Activated CD8-positive, alpha-beta memory T cell treated with anti-CD3 and anti-CD28 coated beads, Interleukin-2, amount 50 U/mL, for 1 hour (primary cell): ENCODE data around the gene CDHR3.
"Not testable (repeated sequence)": the region's sequence is repeated elsewhere in the genome, so short reads cannot be mapped to it uniquely, and the experiment has no call there.

Experiments
- DNase-seq: peaks from one replicate; pipeline ENCODE4 v3.0.0-alpha.2; 2020; ENCODE audit errors: extremely low read depth

CDHR3 gene, protein sequence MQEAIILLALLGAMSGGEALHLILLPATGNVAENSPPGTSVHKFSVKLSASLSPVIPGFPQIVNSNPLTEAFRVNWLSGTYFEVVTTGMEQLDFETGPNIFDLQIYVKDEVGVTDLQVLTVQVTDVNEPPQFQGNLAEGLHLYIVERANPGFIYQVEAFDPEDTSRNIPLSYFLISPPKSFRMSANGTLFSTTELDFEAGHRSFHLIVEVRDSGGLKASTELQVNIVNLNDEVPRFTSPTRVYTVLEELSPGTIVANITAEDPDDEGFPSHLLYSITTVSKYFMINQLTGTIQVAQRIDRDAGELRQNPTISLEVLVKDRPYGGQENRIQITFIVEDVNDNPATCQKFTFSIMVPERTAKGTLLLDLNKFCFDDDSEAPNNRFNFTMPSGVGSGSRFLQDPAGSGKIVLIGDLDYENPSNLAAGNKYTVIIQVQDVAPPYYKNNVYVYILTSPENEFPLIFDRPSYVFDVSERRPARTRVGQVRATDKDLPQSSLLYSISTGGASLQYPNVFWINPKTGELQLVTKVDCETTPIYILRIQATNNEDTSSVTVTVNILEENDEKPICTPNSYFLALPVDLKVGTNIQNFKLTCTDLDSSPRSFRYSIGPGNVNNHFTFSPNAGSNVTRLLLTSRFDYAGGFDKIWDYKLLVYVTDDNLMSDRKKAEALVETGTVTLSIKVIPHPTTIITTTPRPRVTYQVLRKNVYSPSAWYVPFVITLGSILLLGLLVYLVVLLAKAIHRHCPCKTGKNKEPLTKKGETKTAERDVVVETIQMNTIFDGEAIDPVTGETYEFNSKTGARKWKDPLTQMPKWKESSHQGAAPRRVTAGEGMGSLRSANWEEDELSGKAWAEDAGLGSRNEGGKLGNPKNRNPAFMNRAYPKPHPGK

DNA sequence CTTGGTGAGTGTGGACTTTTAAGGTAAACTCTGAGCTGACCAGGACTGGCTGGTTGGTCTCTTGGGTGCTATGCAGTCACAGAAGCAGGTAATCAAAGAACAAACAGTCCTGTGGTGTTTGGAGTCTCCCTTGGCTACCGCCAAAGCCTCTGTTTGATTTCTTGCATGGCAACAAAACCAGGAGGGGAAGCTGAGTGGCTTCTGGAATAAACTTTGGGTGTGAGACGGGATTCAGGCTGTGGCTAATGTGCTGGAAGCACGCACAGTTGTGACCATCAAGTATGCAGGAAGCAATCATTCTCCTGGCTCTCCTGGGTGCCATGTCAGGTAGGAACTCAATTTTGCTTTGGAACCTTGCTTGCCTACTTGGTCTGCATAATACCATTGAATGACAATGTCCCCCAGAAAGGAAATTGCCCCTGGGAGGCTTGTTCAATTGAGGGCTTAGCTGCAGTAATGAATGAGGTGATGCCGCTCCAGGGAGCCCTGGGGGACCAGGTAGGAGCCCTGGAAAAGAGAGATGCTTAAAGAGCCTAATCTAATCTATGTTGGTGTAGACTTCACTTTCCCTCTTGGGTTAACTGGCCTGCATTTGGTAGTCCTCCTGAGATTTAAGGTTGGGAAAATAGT lies at the start of gene CDHR3:
Gene CDHR3, plus strand, starts transcription at position 227 of the 630 bp plus-strand sequence. Its CDS starts 55 bp downstream, at position 282.
- no peak for DNase-seq

DNA sequence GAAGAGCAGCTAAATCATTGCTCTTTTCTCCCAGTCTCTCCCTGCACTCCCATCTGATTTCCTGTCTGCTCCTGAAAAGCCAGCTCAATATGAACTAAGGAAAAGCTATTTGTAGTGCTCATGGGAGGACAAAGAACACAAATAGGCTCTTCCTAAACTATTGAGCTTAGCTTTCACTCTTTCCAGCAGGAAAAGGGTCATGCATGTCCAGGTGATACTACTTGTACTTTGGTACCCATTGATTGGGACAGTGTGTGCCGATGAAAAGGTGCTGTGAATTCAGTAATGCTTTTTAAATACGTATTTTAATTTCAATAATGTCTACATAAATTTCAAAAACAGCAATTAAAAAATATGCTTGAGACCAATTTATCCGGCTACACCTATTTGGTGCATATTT lies 49.1 kb upstream of the CDHR3 start:
- no peak for DNase-seq

DNA sequence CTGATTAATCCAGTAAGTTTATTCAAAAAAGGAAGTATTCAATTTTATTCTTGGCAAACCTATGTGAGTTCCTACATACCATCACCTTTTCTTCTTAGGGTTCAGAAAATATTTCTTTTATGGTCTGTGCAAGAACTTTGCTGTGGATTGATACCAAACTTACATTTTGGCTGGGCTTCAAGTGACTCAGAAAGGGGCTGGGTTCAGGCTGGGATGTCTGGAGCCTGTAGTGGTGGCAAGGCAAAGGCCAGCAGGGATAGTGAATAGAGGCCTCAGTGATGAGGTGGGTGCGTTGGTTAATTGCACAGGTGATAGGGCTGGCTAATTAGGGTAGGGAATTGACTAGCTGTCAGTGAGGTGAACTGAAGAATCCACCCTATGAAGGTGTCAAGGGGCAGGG lies 46.5 kb upstream of the CDHR3 start:
- no peak for DNase-seq

DNA sequence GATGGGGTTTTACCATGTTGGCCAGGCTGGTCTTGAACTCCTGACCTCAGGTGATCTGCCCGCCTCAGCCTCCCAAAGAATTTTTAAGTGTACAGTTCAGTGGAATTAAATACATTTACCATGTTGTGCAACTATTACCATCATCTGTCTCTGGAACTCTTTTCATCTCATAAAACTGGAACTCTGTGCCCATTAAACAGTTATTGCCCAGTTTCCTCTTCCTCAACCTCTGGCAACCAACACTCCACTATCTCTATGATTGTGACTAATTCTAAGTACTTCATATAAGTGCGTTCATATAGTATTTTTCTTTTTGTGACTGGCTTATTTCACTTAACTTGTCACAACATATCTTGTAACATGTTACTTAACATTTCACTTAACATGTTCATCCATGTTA lies 45.4 kb upstream of the CDHR3 start:
- DNase-seq: no peak

DNA sequence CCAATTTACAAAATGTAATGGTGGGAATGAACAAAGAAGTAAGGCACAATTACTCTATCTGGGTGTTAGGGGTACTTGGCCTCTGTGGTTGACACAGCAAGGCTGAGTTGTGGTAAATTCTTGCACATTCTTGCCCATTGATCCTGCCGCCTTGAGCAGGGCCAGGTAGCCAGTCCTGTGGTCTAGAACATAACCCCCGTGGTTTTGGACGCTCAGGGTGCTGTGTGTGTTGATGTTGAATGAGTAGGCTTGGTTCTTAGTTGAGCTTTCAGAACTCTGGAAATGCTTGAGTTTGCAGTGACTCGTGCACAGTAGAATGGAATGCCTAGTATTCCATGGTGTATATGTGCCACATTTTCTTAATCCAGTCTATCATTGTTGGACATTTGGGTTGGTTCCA lies 42.3 kb upstream of the CDHR3 start:
- DNase-seq: no peak

DNA sequence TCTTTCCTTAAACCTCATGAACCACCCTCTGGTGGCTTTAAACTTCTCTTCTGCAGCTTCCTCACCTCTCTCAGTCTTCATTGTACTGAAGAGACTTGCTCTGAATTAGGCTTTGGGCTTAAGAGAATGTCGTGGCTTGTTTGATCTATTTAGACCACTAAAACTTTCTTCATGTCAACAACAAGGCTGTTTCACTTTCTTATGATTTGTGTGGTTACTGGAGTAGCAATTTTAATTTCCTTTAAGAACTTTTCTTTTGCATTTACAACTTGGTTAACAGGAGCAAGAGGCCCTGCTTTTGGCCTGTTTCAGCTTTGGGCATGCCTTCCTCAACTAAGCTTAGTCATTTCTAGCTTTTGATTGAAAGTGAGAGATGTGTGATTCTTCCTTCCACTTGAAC lies 38.1 kb upstream of the CDHR3 start:
- no peak for DNase-seq

DNA sequence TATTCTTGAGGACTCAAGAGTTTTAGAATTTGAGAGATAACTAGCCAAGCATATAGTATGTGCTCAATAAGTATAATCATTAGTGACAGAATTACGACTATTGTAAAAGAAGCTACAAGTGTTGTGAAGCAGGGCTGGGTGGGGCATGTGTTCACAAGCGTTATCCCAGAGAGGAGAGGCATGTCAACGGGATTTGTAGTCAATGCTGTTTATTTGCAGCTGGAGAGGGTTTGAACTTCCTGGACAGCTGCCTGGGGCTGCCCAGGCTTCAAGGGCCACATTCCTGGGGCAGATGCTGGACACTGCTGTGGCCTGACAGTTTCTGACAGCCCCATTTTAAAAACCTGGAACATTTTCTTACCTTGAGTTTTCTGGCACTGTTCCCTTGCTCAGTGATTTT lies 36.9 kb upstream of the CDHR3 start:
- DNase-seq: no peak

DNA sequence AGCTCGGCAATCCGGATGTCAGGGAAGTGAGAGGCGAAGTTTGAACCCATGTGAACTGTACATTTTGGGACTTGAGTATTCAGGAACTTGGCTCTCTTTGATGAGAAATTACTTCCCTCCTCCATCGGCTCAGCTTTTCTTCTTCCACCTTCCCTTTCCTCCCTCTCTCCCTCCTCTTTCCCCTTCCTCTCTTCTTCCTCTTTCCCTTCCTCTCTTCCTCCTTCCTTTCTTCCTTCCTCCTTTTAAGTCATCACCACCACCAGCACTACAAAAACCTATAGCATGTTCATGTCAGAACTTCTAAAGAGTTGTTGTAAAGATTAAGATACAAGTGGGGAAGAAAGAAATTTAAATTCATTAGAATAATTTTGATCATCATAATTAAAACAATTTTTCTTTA lies 31.9 kb upstream of the CDHR3 start:
- no peak for DNase-seq

DNA sequence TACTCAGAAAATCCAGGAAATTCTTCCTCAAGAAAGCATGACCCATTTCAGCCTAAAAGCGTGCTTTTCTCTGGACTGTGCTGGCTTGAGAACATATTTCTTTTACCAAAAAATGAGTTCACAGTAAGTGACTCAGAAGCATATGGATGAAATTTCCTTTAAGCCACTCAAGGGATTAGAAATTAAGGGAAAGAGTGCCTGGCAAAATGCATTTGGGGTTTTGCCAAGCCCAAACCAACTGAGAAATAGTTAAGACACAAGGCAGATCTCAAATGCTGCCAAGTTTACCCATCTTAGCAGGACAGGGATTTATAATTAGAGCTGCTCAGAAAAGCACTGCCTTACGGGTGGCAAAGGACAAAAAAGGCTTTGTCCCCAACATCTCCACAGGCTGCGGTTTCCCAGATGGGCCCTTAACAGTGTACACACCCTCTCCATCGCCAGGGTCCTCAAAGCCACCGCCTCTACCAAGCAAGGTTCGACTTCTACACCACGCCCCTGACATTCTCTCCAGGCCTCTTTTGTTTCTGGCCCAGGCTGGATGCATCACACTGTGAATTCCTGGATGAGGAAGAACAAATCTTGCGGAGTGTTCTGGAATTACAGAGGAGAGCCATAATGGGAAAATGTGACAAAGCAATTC lies 30.1 kb upstream of the CDHR3 start:
- DNase-seq: no peak

DNA sequence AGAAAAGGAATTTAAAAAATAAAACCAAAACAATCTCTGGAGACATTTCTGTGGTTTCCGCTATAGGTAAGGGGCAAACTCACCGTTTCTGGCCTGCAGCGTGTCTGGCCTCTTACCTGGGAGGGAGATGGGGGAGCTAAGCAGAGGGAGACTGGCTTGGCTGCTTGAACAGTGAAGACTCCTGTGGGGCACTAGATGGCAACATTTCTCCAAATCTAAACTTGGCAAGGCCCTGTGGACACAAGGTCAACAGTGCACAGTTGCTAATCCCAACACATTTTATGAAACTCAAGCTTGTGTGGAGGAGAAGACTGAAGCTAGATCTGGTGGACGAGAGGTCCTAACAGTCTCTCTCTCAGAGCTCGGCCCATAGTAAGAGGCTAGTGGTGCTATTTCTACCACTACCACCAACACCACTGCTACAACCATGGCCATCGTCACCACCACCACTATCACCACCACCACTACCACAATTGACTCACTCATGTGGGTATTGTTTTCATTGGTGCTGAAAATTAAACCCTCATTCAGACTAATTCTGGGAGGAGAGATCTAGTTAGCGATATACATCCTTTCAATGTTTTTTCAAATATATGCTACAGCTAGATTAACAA lies 28.4 kb upstream of the CDHR3 start:
- no peak for DNase-seq

DNA sequence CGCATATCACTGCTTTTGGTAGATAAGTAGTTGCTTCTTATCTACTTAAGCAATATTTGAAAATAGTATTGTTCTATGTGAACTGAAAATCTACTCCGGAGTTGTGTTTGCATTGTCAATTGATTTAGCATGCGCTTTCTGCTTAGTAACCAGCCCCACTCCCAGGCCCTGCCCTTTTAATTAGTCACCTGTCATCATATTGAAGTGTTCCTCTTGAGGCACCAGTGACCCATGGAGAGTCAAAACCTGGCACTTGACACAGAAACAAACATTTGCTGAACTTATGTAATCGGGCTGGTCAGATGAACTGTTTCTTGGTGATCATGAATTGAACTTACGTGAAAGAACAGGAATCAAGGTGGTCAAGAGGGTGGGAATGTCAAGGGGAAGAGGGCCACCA lies 27.8 kb upstream of the CDHR3 start:
- no peak for DNase-seq

DNA sequence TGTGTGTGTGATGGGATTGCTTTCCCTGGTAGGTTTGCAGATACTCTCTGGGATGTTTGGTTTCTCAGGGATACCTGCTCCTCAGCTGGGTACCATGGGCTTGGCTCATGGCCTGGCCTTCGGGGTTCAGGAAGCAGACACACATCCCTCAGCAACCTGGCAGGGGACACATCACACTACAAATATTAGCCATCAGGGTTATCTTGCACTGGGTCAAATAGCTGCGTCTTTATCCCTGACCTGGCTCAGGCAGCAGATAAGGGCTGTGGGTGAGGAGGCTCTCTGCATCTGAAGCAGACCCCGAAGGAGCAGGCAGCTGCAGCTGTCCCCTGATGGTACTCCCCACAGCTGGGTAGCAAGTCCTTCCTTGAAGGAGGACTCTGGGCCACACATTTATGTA lies 25.7 kb upstream of the CDHR3 start:
- no peak for DNase-seq

DNA sequence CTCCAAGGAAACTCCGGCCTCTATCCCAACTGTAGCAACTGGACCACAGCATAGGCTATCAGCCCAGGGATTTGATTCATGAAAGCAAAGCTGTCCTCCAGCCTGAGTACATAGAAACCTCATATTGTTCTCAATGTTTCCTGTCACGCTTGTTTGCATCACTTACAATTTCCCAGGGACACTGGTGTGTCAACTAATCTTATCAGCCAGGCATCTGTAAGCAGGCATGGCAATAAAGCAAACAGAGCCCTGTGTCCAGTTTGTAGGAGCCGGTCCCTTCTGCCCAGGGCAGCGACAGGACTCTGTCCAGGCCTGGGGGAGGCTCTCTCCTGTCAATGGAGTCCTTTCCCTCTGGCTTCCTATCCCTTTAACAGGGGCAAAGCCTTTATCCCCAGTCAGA lies 23.0 kb upstream of the CDHR3 start:
- no peak for DNase-seq

DNA sequence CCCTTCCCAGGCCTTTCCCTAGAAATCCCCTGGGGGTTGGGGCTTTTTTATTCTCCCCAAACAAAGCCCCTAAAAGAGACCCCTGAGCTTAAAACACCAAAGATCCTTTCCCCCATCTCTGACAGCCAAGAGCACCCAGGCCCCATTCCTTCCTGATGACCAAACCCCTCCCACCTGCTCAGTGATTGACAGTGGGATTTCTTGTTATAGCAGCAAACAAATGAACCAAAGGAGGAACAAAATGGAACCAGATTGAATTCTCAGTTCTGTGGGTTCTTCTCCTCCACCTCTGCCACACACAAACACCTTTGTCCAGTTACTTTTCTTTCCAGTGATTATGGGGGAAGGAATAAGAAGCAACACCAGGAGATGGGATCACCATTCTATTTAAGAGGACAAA lies 21.5 kb upstream of the CDHR3 start:
- no peak for DNase-seq

DNA sequence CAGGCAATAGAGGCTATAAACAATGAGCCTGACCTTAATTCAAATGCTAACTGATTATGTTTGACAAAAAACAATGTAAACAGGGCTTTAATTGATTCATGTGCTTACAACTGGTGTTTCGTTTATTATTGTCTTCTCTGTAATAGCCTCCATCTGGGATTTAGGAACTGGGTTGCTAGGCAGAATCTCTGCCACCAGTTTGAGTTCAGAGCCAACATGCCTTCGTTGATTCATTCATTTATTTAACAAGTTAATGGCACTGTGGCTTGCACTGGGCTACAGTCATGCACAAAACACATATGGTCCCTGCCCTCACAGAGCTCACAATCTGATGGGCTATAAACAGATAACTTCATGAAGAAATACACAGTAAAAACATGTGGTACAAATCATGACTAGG lies 19.6 kb upstream of the CDHR3 start:
- no peak for DNase-seq

DNA sequence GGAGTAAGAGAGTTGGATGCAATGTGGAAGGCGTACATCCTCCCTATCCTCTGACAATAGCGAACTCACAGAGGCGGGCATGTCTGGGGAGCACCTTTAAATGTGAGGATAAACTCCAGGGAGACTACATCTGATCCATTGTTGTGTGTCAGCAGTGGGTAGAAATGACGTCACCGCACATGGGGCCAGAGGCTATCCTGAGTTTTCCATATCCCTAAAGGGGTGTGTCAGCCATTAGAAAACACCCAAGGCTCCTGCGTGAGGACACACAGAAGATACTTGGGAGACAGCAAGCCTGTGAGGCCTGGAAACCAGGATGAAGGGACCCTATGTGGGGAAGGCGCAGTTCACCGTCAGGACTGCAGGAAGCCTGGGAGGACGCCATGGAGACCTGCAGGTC lies 17.2 kb upstream of the CDHR3 start:
- DNase-seq: no peak

DNA sequence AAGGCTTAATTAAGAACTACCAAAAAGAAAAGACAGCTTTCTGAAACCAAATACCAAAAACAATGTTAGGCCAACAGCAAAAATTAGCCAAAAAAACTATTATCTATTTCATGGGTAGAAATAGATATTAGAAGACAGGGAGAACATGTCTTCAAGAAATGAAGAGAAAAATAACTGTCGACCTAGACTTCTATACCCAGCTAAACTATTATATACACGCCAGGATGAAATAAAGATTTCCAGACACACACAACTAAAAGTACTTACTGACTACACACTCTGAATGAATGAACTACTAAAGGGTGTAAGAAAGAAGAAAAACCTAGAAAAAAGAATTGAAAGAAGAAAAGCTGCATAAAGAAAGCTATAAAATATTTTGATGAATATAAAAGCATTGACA lies 11.5 kb upstream of the CDHR3 start:
- DNase-seq: no peak

DNA sequence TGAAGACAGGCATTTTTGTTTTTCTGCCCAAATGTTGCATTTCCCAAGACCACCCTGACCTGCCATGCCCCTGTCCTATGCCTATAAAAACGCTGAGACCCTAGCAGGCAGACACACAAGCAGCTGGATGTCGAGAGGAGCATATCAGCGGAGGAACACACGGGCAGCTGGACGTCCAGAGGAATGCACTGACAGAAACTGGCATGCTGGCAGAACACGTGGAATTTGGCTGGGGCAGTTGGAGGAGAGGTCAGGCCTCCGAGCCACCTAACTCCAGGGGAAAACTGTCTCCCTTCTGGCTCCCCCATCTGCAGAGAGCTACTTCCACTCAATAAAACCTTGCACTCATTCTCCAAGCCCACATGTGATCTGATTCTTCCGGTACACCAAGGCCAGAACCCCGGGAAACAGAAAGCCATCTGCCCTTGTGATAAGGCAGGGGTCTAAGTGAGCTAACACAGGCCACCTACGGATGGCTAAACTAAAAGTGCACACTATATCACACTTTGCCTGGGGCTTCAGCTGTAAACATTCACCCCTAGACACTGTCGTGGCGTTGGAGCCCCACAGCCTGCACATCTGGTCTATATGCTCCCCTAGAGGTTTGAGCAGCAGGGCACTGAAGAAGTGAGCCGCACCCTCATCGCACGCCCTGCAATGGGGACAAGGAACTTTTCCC lies 10.0 kb upstream of the CDHR3 start:
- DNase-seq: no peak

DNA sequence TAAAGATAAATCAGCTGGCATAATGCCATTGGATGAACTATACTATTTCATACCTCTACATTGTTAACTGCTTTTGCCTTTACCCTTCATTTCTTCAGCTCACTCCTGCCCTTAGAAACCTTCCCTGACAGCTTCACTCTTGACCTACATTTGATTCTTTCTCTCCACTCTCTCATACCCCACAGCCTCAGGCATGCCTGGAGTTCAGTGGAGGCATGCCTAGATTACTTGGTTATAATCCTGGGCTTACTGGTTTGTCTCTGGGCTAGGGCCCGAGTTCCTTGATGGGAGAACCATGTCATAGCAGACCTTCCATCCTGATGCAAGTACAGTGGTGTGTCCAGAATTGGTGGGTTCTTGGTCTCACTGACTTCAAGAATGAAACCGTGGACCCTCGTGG lies 8.4 kb upstream of the CDHR3 start:
- DNase-seq: no peak

DNA sequence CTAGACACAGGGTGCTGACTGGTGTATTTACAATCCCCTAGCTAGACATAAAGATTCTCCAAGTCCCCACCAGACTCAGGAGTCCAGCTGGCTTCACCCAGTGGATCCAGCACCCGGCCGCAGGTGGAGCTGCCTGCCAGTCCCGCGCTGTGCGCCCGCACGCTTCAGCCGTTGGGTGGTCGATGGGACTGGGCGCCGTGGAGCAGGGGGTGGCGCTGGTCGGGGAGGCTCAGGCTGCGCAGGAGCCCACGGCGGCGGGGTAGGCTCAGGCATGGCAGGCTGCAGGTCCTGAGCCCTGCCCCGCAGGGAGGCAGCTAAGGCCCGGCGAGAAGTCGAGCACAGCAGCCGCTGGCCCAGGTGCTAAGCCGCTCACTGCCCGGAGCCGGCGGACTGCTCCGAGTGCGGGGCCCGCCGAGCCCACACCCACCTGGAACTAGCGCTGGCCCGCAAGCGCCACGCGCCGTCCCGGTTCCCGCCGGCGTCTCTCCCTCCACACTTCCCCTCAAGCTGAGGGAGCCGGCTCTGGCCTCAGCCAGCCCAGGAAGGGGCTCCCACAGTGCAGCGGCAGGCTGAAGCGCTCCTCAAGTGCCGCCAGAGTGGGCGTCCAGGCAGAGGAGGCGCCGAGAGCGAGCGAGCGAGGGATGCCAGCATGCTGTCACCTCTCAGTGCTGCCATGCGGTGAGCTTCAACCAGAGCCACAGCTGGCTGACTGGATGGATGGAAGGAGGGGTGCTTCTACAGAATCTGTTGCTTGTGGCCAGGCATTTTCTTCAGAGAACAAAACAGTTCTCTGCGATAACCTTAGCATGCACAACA lies 7.2 kb upstream of the CDHR3 start:
- not testable (repeated sequence) for DNase-seq
